ENCODE measurements around the gene SUPT5H.

DNA sequence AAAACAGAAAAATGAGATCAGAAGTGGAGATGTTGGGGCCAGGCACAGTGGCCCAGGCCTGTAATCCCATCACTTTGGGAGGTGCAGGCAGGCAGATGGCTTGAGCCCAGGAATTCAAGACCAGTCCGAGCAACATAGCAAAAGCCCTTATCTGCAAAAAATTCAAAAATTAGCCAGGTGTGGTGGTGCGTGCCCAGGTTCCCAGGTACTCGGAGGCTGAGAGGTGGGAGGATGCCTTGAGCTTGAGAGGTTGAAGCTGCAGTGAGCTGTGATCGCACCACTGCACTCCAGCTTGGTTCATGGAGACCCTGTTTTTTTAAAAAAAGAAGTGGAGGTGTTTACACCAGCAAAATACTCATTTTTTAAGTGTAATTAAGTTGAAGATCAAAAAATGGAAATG, 45.3 kb upstream of the SUPT5H start:
- TF ChIP-seq, protein P1, sequence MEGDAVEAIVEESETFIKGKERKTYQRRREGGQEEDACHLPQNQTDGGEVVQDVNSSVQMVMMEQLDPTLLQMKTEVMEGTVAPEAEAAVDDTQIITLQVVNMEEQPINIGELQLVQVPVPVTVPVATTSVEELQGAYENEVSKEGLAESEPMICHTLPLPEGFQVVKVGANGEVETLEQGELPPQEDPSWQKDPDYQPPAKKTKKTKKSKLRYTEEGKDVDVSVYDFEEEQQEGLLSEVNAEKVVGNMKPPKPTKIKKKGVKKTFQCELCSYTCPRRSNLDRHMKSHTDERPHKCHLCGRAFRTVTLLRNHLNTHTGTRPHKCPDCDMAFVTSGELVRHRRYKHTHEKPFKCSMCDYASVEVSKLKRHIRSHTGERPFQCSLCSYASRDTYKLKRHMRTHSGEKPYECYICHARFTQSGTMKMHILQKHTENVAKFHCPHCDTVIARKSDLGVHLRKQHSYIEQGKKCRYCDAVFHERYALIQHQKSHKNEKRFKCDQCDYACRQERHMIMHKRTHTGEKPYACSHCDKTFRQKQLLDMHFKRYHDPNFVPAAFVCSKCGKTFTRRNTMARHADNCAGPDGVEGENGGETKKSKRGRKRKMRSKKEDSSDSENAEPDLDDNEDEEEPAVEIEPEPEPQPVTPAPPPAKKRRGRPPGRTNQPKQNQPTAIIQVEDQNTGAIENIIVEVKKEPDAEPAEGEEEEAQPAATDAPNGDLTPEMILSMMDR (IDR thresholded peaks at IDR 0.05; ENCODE audit: low read length): no peak
- TF ChIP-seq EZH2phosphoT487 (IDR thresholded peaks at IDR 0.05; ENCODE audit: low read length) (no peak), EZH2 (optimal IDR thresholded peaks at IDR 0.05; ENCODE audit: low read depth, low read length) (no peak)
